Stimulated activated CD8-positive, alpha-beta memory T cell treated with anti-CD3 and anti-CD28 coated beads, Interleukin-12 subunit alpha, Interleukin-12 subunit beta, amount 100 ng/mL, for 4 hours (primary cell): ENCODE results near the gene EGFL8.
"Not testable (repeated sequence)": the region's sequence is repeated elsewhere in the genome, so short reads cannot be mapped to it uniquely, and the experiment has no call there.

Source experiments
- DNase-seq: peaks from one replicate; pipeline ENCODE4 v3.0.0-alpha.2; 2020; ENCODE audit warnings: low read depth

The EGFL8 gene

GRCh38 chr6:32164295-32164694 lies at the start of gene EGFL8:
Gene EGFL8, plus strand, starts transcription at chr6:32164595. Its CDS starts 1,571 bp downstream, at chr6:32166166.
- no peak for DNase-seq

DNA sequence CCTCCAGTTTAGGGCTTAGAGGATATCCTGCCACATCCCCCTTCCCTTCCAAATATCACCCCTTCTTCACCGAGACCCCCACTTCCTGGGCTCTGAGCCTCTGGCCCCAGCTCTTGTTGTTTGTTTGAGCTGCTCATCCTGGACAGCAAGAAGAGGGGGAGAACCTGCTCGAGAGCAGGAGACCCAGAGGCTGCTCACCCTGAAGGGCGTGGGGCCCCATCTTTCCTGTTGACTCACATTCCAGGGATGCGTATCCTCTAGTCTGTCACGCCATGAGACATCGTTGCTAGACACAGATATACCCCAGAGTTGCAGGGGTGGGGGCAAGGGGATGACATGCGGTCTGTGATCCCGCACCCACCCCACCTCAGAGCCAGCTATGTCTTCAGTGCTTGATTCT lies 49.6 kb upstream of the EGFL8 start:
- DNase-seq: no peak

DNA sequence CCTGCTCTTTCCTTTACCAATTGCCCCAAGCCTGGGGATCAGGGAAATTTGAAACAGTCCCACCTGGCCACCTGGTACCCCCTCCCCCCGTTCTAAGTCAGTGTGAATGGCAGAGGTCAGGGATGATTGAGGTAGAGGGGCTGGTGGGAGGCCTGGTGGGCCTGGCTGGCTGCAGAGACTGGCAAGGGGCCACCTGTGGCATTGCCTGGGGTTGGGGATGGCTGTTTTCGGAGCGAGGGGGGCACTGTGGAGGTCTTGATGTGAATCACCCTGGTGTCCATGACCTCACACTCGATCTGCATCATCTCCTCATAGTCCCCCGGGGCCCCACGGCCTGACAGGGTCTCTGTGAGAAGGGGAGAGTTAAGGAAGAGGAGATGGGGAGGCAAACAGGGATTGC lies 48.8 kb upstream of the EGFL8 start:
- DNase-seq: no peak

GRCh38 chr6:32116674-32117073 lies 47.7 kb upstream of the EGFL8 start:
- DNase-seq: no peak

GRCh38 chr6:32117461-32117860 lies 46.9 kb upstream of the EGFL8 start:
- no peak for DNase-seq

GRCh38 chr6:32118782-32119628 lies 45.4 kb upstream of the EGFL8 start:
- peak; percentile 41 for DNase-seq

DNA sequence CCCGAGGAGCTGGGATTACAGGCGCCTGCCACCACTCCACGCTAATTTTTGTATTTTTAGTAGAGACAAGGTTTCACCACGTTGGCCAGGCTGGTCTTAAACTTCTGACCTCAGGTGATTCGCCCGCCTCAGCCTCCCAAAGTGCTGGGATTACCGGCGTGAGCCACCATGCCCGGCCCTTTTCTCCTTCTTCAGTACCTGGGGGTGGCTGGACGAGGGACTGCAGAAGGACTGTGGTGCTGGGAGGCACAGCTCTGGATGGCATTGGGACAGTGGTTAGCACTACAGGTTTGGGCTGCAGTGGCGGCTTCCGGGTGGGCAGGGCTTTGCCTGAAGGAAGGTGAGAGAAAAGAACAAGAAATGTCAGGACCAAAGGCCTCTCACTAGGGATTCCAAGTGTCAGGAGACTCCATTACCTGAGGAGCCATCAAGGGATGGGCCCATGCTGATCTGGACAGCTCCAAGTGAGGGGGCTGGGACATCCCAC lies 43.8 kb upstream of the EGFL8 start:
- no peak for DNase-seq

- no peak for DNase-seq
Measured at GRCh38 chr6:32123681-32124080, 40.7 kb upstream of the EGFL8 start.

- no peak for DNase-seq
Measured at GRCh38 chr6:32126880-32127279, 37.5 kb upstream of the EGFL8 start.

- no peak for DNase-seq
Measured at GRCh38 chr6:32127409-32127716, 37.0 kb upstream of the EGFL8 start.

- DNase-seq: peak; percentile 90
Measured at GRCh38 chr6:32127717-32128592, 36.4 kb upstream of the EGFL8 start, which contains the start of gene ATF6B. Gene ATF6B, minus strand, starts transcription at chr6:32128246. Its CDS starts 39 bp downstream, at chr6:32128207.

GRCh38 chr6:32128751-32129296 lies 35.6 kb upstream of the EGFL8 start:
- DNase-seq: no peak

DNA sequence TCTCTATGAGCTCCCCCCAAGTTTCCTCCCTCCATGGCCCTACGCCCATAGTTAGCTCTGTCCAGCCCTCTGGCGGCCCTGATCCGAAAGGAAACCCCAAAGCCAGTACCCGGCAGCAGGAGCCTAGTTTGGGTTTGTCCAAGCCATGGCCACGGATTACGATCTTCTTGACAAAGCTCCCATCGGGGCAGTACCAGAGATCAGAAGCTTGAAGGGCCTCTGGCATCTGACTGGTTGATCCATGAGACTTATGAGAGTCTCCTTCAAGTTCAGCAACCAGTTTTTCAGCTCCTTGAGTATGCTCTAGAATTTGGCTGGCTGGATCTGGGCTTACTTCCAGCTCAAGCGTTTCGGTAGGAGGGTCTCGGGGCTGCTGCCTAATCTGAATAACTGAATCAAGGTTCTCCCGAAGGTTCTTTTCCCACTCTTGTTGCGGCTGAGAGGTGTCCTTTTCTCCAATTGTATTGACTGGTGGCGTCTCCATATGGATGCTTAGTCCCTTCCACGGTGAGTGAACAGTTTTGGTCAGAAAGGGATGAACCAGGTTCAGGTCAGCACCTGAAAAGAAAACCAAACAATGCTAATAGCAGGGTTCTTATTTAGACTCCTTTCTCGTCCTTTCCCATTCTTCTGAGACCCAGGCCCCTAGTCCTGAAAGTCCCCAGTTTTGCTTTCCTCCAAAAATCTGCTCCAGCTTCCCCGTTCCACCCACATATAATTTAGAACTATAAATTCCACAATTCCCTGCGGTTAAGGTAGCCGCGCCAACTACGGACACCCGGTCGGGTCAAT lies 34.9 kb upstream of the EGFL8 start:
- no peak for DNase-seq

- no peak for DNase-seq
Measured at GRCh38 chr6:32131439-32131948, 32.9 kb upstream of the EGFL8 start.

DNA sequence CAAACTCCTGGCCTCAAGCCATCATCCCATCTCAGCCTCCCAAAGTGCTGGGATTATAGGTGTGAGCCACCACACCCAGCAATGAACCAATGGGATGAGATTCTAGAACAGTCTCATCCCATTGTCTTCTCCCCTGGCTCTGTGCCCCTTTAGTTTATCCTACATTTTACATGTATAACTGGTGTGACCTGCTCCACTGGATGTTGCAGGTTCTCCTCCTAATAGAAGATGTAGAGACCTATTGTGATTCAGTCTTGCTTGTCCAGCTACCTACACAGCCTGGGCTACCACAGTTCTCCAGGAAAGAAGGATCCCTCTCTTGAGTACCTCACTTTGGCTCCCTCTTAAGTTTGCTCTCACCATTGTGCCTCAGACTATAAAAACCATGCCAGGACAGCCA lies 32.3 kb upstream of the EGFL8 start:
- DNase-seq: no peak

GRCh38 chr6:32133786-32134185 lies 30.6 kb upstream of the EGFL8 start:
- no peak for DNase-seq

DNA sequence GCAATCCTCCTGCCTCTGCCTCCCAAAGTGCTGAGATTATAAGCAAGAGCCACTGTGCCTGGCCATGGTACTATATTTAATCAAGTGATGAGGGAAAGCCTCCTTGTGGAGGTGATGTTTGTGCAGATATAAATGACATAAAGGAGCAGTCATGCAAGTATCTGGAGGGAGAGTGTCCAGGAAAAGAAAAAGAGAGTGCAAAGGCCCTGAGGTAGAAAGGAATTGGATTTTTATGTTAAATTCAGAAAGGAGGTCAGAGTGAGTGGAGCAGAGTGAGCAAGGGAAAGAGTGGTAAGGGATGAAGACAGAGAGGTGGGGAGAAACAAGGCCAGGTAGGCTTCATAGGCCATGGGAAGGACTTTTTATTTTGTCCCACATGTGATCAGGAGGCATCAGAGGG lies 26.9 kb upstream of the EGFL8 start:
- DNase-seq: no peak

DNA sequence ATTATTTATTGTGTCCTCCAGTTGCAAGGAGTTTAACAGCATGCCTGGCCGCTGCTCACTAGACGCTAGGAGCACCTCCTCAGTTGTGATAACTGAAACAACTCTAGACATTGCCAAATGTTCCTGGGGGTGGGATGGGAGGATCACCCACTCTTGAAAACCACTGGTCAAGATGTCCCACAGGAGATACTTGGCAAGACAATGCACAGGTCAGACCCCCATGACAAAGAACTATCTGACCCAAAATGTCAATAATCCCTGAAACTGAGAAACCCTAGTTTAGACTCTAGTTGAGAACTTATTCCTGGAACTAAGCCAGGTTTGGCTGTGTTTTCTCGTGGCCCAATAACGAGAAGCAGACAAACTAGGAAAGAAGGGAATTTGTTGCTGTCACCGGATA lies 24.8 kb upstream of the EGFL8 start:
- no peak for DNase-seq

- DNase-seq: no peak
Measured at GRCh38 chr6:32140420-32141046, 23.9 kb upstream of the EGFL8 start.

GRCh38 chr6:32144238-32144637 lies 20.2 kb upstream of the EGFL8 start:
- DNase-seq: not testable (repeated sequence)

DNA sequence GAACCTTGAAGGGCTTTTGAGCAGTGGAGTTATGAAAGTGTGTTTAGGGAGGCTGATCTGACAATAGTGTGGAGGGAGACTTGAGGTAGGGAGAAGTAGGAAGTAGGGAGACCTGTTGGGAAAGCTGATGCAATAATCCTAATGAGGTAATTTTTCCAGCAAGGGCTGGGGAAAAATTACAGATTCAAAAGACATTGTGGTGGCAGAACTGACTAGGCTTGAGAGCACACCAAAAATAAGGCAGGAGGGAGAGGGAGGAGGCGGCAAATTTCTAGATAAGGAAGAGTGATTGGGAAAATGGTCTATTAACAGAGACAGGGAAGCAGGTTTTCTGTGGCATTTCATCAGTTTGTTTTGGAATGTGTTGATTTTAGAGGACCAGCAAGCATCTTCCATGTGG lies 18.1 kb upstream of the EGFL8 start:
- DNase-seq: no peak
